ENCODE measurements around the gene SLC66A2.

Gene SLC66A2

DNA sequence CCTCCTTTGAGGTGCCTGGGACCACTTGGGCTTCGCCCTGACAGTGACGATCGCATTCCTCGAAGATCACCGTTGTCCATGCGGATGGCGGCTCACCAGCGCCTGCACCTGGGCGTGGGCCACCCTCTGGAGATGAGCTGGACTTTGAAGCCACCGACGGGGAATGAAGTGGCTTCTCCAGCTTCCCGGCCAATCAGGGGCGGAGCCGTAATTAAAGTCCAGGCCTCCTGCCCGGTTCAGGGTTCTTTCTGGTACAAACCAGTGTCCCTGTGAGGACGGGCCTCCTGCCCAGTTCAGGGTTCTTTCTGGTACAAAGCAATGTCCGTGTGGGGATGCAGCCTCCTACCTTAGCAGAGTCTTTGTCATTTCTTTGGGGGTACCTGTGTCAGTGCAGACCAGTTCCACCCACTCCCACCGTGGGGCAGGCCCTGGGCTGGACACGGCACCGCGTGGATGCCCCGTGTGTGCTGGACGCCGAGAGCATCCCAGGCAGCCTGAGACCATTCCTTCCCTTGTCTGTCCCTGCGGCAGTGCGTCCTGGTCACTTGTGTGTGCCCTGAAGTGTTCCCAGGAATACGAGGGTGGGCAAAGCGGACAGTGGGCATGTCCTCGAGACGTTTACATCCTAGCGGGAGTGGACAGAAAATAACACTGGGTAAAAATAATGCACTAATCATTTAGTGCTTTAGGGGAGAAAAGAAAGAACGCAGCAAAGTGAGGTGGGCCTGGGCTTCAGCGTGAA, 98.7 kb downstream of the SLC66A2 start:
- DNase-seq, result no peak

Data from hypothalamus (tissue), 51 donors.